Activated CD8-positive, alpha-beta memory T cell treated with anti-CD3 and anti-CD28 coated beads, Interleukin-2, amount 50 U/mL, for 4 hours (primary cell): ENCODE measurements around the gene ADGRG4.
"Not testable (repeated sequence)": the region's sequence is repeated elsewhere in the genome, so short reads cannot be mapped to it uniquely, and the experiment has no call there.

ENCODE experiments used
- DNase-seq: peaks from one replicate; pipeline ENCODE4 v3.0.0-alpha.2; 2020

The ADGRG4 gene

GRCh38 chrX:136386826-136387225 lies 86.1 kb downstream of the ADGRG4 start:
- DNase-seq = no peak

- DNase-seq = no peak
Measured at GRCh38 chrX:136387951-136388502, 87.3 kb downstream of the ADGRG4 start.

GRCh38 chrX:136390921-136391320 lies 90.2 kb downstream of the ADGRG4 start:
- no peak for DNase-seq

- DNase-seq = no peak
Measured at GRCh38 chrX:136395271-136395670, 94.5 kb downstream of the ADGRG4 start.

GRCh38 chrX:136397001-136397400 lies 96.2 kb downstream of the ADGRG4 start:
- DNase-seq = no peak

- no peak for DNase-seq
Measured at GRCh38 chrX:136405126-136405525, 104.4 kb downstream of the ADGRG4 start.

GRCh38 chrX:136417806-136418205 lies 117.0 kb downstream of the ADGRG4 start:
- no peak for DNase-seq

- no peak for DNase-seq
Measured at GRCh38 chrX:136421338-136421737, 120.6 kb downstream of the ADGRG4 start.

- no peak for DNase-seq
Measured at GRCh38 chrX:136423724-136424123, 123.0 kb downstream of the ADGRG4 start.

GRCh38 chrX:136425996-136426395 lies 125.2 kb downstream of the ADGRG4 start:
- DNase-seq = no peak

- DNase-seq = no peak
Measured at GRCh38 chrX:136431625-136432024, 130.9 kb downstream of the ADGRG4 start.

- DNase-seq = no peak
Measured at GRCh38 chrX:136437774-136438173, 137.0 kb downstream of the ADGRG4 start.

- DNase-seq = no peak
Measured at GRCh38 chrX:136438192-136438591, 137.4 kb downstream of the ADGRG4 start.

- DNase-seq = not testable (repeated sequence)
Measured at GRCh38 chrX:136445674-136446073, 144.9 kb downstream of the ADGRG4 start.

GRCh38 chrX:136446208-136446607 lies 145.4 kb downstream of the ADGRG4 start:
- DNase-seq = no peak

GRCh38 chrX:136447308-136447707 lies 146.5 kb downstream of the ADGRG4 start:
- DNase-seq = no peak

- no peak for DNase-seq
Measured at GRCh38 chrX:136447968-136448367, 147.2 kb downstream of the ADGRG4 start.

GRCh38 chrX:136450050-136450830 lies 149.5 kb downstream of the ADGRG4 start:
- no peak for DNase-seq

- DNase-seq = no peak
Measured at GRCh38 chrX:136452614-136453013, 151.9 kb downstream of the ADGRG4 start.

GRCh38 chrX:136453114-136453513 lies 152.4 kb downstream of the ADGRG4 start:
- no peak for DNase-seq

GRCh38 chrX:136453771-136454170 lies 153.0 kb downstream of the ADGRG4 start:
- no peak for DNase-seq

GRCh38 chrX:136456133-136456532 lies 155.4 kb downstream of the ADGRG4 start:
- DNase-seq = no peak

- no peak for DNase-seq
Measured at GRCh38 chrX:136457303-136457917, 156.6 kb downstream of the ADGRG4 start.

- no peak for DNase-seq
Measured at GRCh38 chrX:136464589-136464988, 163.8 kb downstream of the ADGRG4 start.
